Ovary (tissue), 3 donors: Measurements from ENCODE around the gene CCND1.
"Not testable (repeated sequence)": the region's sequence is repeated elsewhere in the genome, so short reads cannot be mapped to it uniquely, and the experiment has no call there.

Experiments used
- POLR2A ChIP-seq: fragments of 450-650 bp; IDR thresholded peaks from one replicate; pipeline ENCODE4 v1.6.1; 2017; ENCODE audit warnings: antibody characterized with exemption, mild to moderate bottlenecking, moderate library complexity
- TF ChIP-seq, protein P1 (sequence below), 3 donors: fragments of 450-650 bp in 2 of 3; fragments of 200-600 bp in 1 of 3; IDR thresholded peaks; one replicate each; pipeline versions ENCODE4 v1.5.1 to v1.8.0; 2016 to 2022; ENCODE audit warnings: antibody characterized with exemption in 3 of 3, mild to moderate bottlenecking in 1 of 3
- donor health status: DM: no; HTN: no; CAD: no.

DNA sequence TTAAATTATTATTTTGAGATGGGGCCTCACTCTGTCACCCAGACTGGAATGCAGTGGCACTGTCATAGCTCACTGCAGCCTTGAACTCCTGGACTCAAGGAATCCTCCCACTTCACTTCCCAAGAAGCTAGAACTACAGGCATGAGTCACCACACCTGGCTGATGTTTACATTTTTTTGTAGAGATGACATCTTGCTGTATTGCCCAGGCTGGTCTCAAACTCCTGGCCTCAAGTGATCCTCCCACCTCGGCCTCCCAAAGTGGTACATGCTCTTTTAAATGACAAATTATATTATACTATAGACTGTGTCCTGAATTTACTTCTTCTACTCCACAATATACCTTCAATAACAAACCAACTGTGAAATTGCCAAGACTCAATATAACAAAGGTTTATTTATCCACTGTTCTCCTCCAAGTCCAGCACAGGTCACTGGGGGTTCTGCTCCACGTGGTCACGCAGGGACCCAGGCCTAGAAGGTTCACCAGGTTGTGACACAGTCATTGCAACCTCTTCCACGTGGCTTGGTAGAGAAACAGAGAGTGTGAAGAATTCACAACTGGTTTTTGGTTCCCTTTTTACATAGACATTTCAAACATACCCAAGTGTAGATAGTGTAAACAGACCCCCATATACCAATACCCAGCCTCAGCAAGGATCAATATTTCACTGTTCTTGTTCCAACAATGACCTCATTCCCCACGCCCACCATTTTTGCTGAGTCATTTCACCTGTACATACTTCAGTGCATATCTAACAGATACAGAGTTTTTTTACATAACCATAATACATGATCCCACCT is 47.2 kb downstream of the CCND1 start:
- TF ChIP-seq, protein P1, sequence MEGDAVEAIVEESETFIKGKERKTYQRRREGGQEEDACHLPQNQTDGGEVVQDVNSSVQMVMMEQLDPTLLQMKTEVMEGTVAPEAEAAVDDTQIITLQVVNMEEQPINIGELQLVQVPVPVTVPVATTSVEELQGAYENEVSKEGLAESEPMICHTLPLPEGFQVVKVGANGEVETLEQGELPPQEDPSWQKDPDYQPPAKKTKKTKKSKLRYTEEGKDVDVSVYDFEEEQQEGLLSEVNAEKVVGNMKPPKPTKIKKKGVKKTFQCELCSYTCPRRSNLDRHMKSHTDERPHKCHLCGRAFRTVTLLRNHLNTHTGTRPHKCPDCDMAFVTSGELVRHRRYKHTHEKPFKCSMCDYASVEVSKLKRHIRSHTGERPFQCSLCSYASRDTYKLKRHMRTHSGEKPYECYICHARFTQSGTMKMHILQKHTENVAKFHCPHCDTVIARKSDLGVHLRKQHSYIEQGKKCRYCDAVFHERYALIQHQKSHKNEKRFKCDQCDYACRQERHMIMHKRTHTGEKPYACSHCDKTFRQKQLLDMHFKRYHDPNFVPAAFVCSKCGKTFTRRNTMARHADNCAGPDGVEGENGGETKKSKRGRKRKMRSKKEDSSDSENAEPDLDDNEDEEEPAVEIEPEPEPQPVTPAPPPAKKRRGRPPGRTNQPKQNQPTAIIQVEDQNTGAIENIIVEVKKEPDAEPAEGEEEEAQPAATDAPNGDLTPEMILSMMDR (IDR thresholded peaks at IDR 0.05) = not testable (repeated sequence)
- not testable (repeated sequence) for TF ChIP-seq POLR2A
